Thymus (tissue), 11 donors: ENCODE measurements around the gene NUMA1. TPM values are rescaled to one million over a fixed set of nuclear protein-coding genes. Genes with fewer than 3 reads are reported as not detected.

Experiments used
- DNase-seq, 9 donors: peaks; one replicate each; pipeline ENCODE4 v3.0.0-alpha.2; 2013; ENCODE audit warnings: low spot score in 9 of 9, low read depth in 6 of 9, missing footprints in 1 of 9
- H3K27ac ChIP-seq, 2 donors: one replicate each; pipeline ENCODE4 v1.5.1; 2013; ENCODE audit warnings: control low read depth in 1 of 2, low read depth in 1 of 2, low read length in 1 of 2, mild to moderate bottlenecking in 1 of 2, moderate library complexity in 1 of 2
- H3K27me3 ChIP-seq, 2 donors: one replicate each; pipeline ENCODE4 v1.5.1; 2013; ENCODE audit warnings: low read length in 1 of 2; ENCODE audit not compliant: control insufficient read depth in 2 of 2, insufficient read depth in 1 of 2
- H3K36me3 ChIP-seq, 2 donors: one replicate each; pipeline ENCODE4 v1.5.1; 2013; ENCODE audit warnings: low read length in 1 of 2, mild to moderate bottlenecking in 1 of 2, moderate library complexity in 1 of 2; ENCODE audit not compliant: control insufficient read depth in 2 of 2, insufficient read depth in 2 of 2
- H3K4me1 ChIP-seq, 2 donors: one replicate each; pipeline ENCODE4 v1.5.1; 2013; ENCODE audit warnings: low read length in 2 of 2; ENCODE audit not compliant: control insufficient read depth in 2 of 2, insufficient read depth in 2 of 2
- H3K4me3 ChIP-seq, 2 donors: one replicate each; pipeline ENCODE4 v1.5.1; 2013; ENCODE audit warnings: low read length in 2 of 2, control low read depth in 1 of 2, mild to moderate bottlenecking in 1 of 2
- H3K9me3 ChIP-seq, 2 donors: one replicate each; pipeline ENCODE4 v1.5.1; 2013; ENCODE audit warnings: low read length in 1 of 2, mild to moderate bottlenecking in 1 of 2; ENCODE audit not compliant: control insufficient read depth in 2 of 2, insufficient read depth in 1 of 2
- WGBS: extraction: QIAGEN DNeasy Blood & Tissue Kit; methylation state at CpG from one replicate; pipeline ENCODE4 v1.1.7; 2013; 5-methylcytosine and 5-hydroxymethylcytosine counted together
- polyA plus RNA-seq: library from polyadenylated mRNA; stranded (reverse); fragments of 200-250 nt; gene quantifications from one replicate; pipeline ENCODE4 v1.2.3, GENCODE V29; 2013
- total RNA-seq: library from RNA; stranded (reverse); fragments of 120-200 nt; gene quantifications from one replicate; pipeline ENCODE4 v1.2.4, GENCODE V29; 2013
- donor health status: healthy.

Gene NUMA1
- total and polyA plus RNA-seq, 2 donors, result 76.4 to 210 TPM

DNA sequence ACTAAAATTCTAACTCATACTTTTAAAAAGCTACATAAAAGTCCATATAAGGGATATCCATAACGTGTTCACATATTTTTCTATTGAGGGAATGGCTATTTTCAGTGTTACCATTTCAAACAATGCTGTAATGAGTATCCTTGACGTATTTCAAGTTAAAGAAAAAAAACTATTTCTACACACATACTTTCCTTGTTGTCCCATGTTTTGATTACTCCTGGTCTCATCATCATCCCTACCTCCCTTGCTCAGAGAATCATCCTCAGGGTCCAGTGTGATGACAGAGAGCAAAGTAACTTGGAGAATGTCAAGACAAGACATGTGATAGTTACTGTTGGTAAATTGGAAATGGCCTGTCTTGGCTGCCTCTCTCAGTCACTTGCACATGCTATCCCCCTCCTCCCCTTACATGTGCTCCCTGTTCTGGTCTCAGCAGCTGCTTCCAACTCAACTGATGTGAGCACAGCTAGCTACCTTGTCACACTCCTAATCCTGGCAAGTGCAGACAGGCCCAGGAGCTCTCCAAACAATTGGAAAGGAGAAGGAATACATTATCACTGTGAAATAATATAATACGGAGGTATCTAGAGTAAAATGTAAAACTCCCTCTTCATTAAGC lies 21.8 kb downstream of the NUMA1 start:
- no peak for DNase-seq
- no peaks in the 10 kb centered on the region for H3K9me3 ChIP-seq
- WGBS, result 95% methylated on average over 3 of the region's 3 CpGs
- H3K27ac ChIP-seq, result no peak overlapping the region
- H3K27me3 ChIP-seq, result no peaks in the 10 kb centered on the region
- H3K4me3 ChIP-seq, result no peak overlapping the region
- peaks cover 10 to 19% of the 10 kb centered on the region in 2 donors for H3K36me3 ChIP-seq
- H3K4me1 ChIP-seq, result no peaks in the 10 kb centered on the region

DNA sequence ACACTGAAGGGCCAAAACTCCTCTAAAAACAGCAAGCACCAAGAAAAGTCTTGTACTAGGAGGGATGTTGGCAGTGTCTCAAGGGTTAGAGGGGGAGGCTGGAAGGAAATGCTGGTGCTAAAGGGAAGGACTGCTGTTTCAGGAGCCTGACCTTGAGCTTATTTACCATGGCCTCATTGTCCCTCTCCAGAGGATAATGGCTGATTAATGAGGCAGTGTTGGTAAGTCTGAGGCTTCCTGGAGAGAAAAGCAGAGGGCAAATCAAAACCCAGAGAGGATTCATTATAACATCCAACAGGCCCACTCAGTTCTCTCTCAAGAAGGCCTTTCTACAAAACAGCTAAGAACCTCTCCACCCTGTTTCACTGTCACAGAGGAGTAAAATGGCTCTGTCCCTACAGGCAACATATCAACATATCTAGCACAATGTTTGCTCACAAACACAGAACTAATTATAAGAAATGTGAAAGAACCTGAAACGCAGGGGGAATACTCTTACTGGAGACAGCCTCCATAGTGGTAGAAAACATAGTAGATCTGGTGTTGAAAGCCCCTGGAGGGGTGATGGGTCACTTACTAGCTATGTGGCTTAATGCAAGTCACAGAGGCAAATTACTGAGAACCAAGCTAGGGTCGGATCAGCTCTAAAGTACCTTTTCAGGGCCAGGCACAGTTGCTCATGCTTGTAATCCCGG lies 31.4 kb downstream of the NUMA1 start:
- H3K36me3 ChIP-seq, result peaks cover 13 to 32% of the 10 kb centered on the region in 2 donors
- no peaks in the 10 kb centered on the region for H3K4me1 ChIP-seq
- 96% methylated on average over 3 of the region's 3 CpGs for WGBS
- H3K27me3 ChIP-seq, result no peaks in the 10 kb centered on the region
- DNase-seq, result no peak
- no peaks in the 10 kb centered on the region for H3K9me3 ChIP-seq
- H3K4me3 ChIP-seq, result no peak overlapping the region
- H3K27ac ChIP-seq, result no peak overlapping the region

DNA sequence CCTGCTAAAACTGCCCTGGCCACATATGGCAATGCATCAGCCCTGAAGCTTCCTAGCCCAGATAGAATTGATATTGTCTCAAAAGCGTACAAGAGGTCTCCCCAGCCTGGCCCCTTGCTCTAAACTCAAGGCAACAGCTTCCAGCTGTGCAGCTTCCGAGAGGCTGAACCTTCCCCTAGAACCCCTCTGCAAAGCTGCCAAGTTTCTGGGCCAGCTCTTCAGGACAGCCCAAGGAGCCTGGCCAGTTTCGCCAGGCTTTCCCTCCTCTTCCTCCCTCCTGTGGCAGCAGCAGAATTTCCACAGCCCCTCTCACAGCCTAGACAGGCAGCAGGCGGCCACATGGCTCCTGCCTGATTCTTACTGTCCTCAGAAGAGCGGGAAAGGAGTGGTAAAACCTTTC lies 34.5 kb downstream of the NUMA1 start:
- Histone ChIP-seq H3K27ac (no peak overlapping the region), H3K4me1 (peaks cover 10 to 20% of the 10 kb centered on the region in 2 donors)

DNA sequence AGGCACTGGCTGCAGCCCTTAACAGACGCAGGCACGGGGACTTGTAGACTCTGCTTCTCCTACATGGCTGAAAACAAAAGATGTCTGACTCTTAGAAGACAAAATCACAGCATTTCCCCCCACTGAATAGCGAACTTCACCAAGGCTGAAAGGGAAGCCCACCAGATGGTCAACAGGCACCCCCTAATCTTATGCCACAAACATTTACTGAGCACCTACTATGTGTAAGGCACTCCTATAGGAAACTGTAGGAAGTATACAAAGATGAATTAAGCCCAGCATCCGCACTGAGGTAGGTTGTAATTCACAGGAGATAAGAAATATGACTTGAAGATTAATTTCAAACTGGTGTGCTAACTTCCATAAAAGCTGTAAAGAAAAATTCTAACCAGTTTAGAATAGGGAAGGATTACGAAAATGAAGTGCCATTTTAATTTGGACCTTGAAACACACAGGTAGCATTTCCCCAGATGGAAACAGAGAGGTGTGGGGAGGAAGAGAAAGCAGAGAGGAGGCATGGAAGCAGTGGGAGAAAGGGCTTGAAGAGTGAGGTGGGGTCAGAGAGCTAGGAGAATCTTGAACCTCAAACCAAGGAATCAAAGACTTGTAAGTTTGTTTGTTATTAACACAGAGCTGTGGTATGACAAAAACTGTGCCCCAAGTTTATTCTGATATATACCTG lies 38.1 kb downstream of the NUMA1 start:
- Histone ChIP-seq H3K4me1 (peaks cover 36 to 52% of the 10 kb centered on the region in 2 donors), H3K27ac (peak overlapping the region; percentile 99 to 100), H3K4me3 (peak overlapping the region; percentile 61 to 81), H3K27me3 (no peaks in the 10 kb centered on the region), H3K36me3 (peaks cover 6 to 8% of the 10 kb centered on the region in 2 donors), H3K9me3 (no peaks in the 10 kb centered on the region)
- DNase-seq, result peak in 2 of 9 donors; percentile 21 to 41
- WGBS, result 27% methylated on average over 5 of the region's 5 CpGs

More for the DNA sequence above, 34.5 kb downstream of the NUMA1 start:
- H3K27me3 ChIP-seq, result no peaks in the 10 kb centered on the region
- DNase-seq, result no peak
- H3K9me3 ChIP-seq, result no peaks in the 10 kb centered on the region
- no peak overlapping the region for H3K4me3 ChIP-seq
- H3K36me3 ChIP-seq, result peaks cover 13 to 19% of the 10 kb centered on the region in 2 donors
- WGBS, result 98% methylated on average over 5 of the region's 5 CpGs

DNA sequence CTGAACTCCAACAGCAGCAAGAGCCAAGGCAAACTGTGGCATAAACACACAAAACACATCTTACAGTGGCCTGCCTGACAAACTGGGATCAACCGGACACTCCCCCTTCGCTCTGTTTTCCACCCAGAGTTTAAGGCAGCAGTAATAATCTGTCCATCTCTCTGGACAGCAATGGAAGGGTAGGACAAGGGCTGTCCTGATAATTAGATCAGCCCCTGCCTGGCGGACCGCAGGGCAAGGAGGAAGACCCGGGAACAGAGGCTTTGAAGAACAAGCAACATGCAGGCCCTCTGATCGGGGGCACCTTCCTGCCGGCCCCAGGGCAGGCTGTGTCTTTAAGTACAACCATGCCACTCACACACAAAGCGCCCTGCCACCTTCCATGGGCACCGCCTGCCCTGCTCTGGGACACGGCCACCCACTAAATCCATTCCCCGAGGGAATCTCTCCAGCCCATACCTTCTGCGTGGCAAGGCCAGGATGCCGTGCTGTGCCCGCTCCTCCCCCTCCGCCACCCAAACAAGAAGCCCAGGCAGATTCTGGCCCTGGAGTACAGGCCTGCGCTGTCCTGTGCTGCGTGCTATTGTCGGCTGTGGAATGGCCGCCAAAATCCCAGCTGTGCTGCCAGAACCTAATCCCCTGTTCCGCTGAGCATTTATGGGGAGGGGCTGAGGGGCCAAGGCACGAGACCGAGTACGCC lies 38.8 kb downstream of the NUMA1 start:
- peak overlapping the region; percentile 99 to 100 for H3K27ac ChIP-seq
- 2% methylated on average over 23 of the region's 23 CpGs for WGBS

DNA sequence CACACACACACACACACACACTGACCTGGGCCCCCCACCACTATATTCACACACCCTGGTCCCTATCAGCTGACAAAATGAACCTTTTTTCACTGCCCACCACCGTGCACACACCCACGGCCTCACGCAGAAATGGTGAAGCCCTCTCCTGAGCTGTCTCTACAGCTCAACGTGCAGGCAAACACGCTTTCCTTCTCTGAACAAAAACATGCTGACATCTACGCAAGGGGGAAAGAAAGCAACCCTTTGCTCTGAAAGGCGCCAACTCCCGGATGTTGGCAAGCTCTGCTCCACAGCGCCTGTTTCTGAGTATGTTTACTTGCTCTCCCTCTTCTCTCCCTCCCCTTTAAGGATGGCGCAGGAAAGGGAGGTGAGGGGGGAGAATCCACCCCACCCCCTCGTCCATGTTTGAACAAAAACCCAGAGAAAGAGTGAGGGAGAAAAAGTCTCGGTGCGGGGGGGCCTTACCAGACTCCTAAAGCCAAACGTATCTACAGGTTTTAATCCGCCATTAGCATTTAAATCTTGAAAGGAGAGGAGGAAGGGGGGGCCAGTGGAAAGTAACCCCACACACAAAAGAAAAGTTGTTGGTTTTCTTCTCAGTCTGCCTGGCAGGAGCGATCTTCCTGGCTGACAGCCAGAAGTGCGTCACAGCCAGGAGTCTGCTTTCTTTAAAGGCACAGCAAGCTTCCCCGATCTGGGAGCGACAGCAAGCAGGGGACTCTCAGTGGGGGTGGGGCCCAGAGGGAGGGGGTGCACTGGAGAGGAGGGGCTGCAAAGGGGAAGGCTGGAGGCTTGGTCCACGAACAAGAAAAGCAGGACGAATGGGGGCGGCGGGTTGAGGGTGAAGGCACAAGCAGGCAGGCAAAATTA lies 39.6 kb downstream of the NUMA1 start:
- Histone ChIP-seq H3K27me3 (no peaks in the 10 kb centered on the region), H3K9me3 (no peaks in the 10 kb centered on the region), H3K4me3 (peak overlapping the region; percentile 61 to 81), H3K4me1 (peaks cover 42 to 60% of the 10 kb centered on the region in 2 donors), H3K36me3 (peaks cover 6 to 9% of the 10 kb centered on the region in 2 donors), H3K27ac (peak overlapping the region; percentile 99 to 100)
- peak; percentile 60 to 92 (median 75) for DNase-seq
- WGBS, result 0% methylated on average over 23 of the region's 23 CpGs

More for the DNA sequence above, 38.8 kb downstream of the NUMA1 start:
- Histone ChIP-seq H3K4me3 (peak overlapping the region; percentile 61 to 81), H3K36me3 (peaks cover 6% of the 10 kb centered on the region in 2 donors), H3K27me3 (no peaks in the 10 kb centered on the region), H3K4me1 (peaks cover 42 to 59% of the 10 kb centered on the region in 2 donors), H3K9me3 (no peaks in the 10 kb centered on the region)
- DNase-seq, result peak in 5 of 9 donors; percentile 32 to 72 (median 41)

DNA sequence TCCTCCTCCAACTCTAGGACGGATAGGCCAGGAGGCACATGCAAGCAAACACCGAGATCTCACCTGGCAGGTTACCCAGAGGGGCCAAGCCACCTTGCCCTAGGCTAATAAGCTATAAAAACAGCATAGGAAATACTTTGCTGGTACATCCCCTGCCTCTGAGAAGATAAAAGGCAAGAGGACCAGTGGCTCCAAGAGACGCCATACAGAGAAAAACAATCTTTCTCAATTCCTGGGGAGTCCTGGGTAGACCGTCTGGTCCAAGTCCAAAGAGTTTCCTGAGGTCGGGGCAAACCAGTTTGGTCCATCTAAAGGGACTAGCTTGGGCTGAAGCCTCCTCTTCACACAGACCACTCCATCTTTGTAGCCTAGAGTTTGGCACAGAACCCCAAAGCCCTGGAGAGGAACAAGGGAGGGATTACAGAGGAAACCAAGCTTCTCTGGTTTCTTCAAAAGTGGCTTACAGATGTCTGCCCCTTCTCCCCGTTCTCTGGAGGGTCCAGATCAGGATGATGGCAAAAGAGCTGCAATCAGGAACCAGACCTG lies 40.4 kb downstream of the NUMA1 start:
- Histone ChIP-seq H3K4me1 (peaks cover 42 to 60% of the 10 kb centered on the region in 2 donors), H3K27me3 (no peaks in the 10 kb centered on the region), H3K9me3 (no peaks in the 10 kb centered on the region), H3K27ac (peak overlapping the region; percentile 99 to 100), H3K36me3 (peaks cover 11 to 17% of the 10 kb centered on the region in 2 donors), H3K4me3 (peak overlapping the region; percentile 61 to 81)
- WGBS, result 18% methylated on average over 6 of the region's 6 CpGs
- peak in 2 of 9 donors; percentile 24 to 46 for DNase-seq
